AG04449 (cell line): ENCODE data around the gene NTRK3.

Experiments
- CTCF ChIA-PET: fragments of 350-600 bp; formaldehyde crosslinking; extraction: SDS; loops from one replicate; lab custom pipeline; 2021; ENCODE audit warnings: antibody characterized with exemption; lab: Yijun Ruan, JAX
- POLR2A ChIA-PET: fragments of 400-600, 350-600 bp; formaldehyde crosslinking; extraction: SDS; loops from one replicate; lab custom pipeline; 2020; ENCODE audit warnings: antibody characterized with exemption, inconsistent platforms; lab: Yijun Ruan, JAX
- DNase-seq: peaks from one replicate; pipeline ENCODE4 v3.0.0-alpha.2; 2010; ENCODE audit warnings: low read depth, low spot score
- H3K4me3 ChIP-seq: 2 replicates; pipeline ENCODE4 v1.5.1; 2011; ENCODE audit warnings: low read depth, mild to moderate bottlenecking, control low read depth, low read length
- CTCF ChIP-seq: IDR thresholded peaks from one replicate; pipeline ENCODE4 v1.5.1; 2011; ENCODE audit warnings: mild to moderate bottlenecking, moderate library complexity, low read length, control low read depth, inconsistent platforms; ENCODE audit not compliant: insufficient read depth; ENCODE audit errors: missing control alignments

Gene NTRK3

GRCh38 chr15:88028024-88028423 is 228.5 kb downstream of the NTRK3 start:
- H3K4me3 ChIP-seq, result no peak overlapping the region
- no peak for TF ChIP-seq CTCF
- no peak for DNase-seq
- ChIA-PET POLR2A (no interaction called here), CTCF (no interaction called here)

GRCh38 chr15:88023914-88024313 is 232.6 kb downstream of the NTRK3 start:
- no peak for DNase-seq
- H3K4me3 ChIP-seq, result no peak overlapping the region
- ChIA-PET CTCF (interaction anchor here (1.7 kb wide), 1 partner anchor 14 kb away, joined by 5 read pairs; no protein-coding TSS in a partner anchor), POLR2A (no interaction called here)
- TF ChIP-seq CTCF, result no peak

GRCh38 chr15:88022716-88023115 is 233.8 kb downstream of the NTRK3 start:
- H3K4me3 ChIP-seq, result no peak overlapping the region
- ChIA-PET POLR2A (no interaction called here), CTCF (interaction anchor here (1.7 kb wide), 1 partner anchor 13 kb away, joined by 5 read pairs; no protein-coding TSS in a partner anchor)
- no peak for DNase-seq
- TF ChIP-seq CTCF, result no peak

- POLR2A ChIA-PET, result no interaction called here
- CTCF ChIA-PET, result no interaction called here
- no peak for TF ChIP-seq CTCF
- DNase-seq, result no peak
- no peak overlapping the region for H3K4me3 ChIP-seq
These were observed 234.9 kb downstream of the NTRK3 start for GRCh38 chr15:88021601-88022000.

GRCh38 chr15:88020806-88021205 is 235.7 kb downstream of the NTRK3 start:
- no peak overlapping the region for H3K4me3 ChIP-seq
- POLR2A ChIA-PET, result no interaction called here
- DNase-seq, result no peak
- CTCF ChIA-PET, result no interaction called here
- TF ChIP-seq CTCF, result no peak

- POLR2A ChIA-PET, result no interaction called here
- no peak for TF ChIP-seq CTCF
- DNase-seq, result no peak
- no peak overlapping the region for H3K4me3 ChIP-seq
- CTCF ChIA-PET, result no interaction called here
These were observed 236.9 kb downstream of the NTRK3 start for GRCh38 chr15:88019656-88020055.
